Measurements from ENCODE around the gene SERBP1.

SERBP1 gene

GRCh38 chr1:67361641-67362040 lies 68.6 kb downstream of the SERBP1 start:
- no peak for TF ChIP-seq CTCF (IDR thresholded peaks at IDR 0.05; ENCODE audit: extremely low read depth, missing control alignments)

GRCh38 chr1:67359592-67359991 lies 70.6 kb downstream of the SERBP1 start:
- no peak for DNase-seq (ENCODE audit: low spot score)
- TF ChIP-seq CTCF (IDR thresholded peaks at IDR 0.05; ENCODE audit: extremely low read depth, missing control alignments) = no peak

More at GRCh38 chr1:67361641-67362040, 68.6 kb downstream of the SERBP1 start:
- no peak for DNase-seq (ENCODE audit: low spot score)
